SK-N-SH (cell line): ENCODE measurements around the gene KRTAP4-4. TPM values are rescaled to one million over a fixed set of nuclear protein-coding genes. Genes with fewer than 3 reads are reported as not detected.

Experiments
- CTCF ChIA-PET: fragments of 300-600, 350-600 bp; formaldehyde crosslinking; extraction: SDS; loops from one replicate; lab custom pipeline; 2021; lab: Yijun Ruan, JAX
- POLR2A ChIA-PET: fragments of 350-600 bp; sonication (Branson Sonifier 250); formaldehyde crosslinking; extraction: SDS; loops from one replicate; lab custom pipeline; 2020; ENCODE audit warnings: antibody characterized with exemption, inconsistent platforms; lab: Yijun Ruan, JAX
- DNase-seq: peaks from one replicate; pipeline ENCODE4 v3.0.0; 2012
- H2AFZ ChIP-seq: fragments of 200-600 bp; sonication (generic); 2 replicates; pipeline ENCODE4 v1.8.1; 2016; ENCODE audit warnings: antibody characterized with exemption, mild to moderate bottlenecking, low read depth
- H3F3A ChIP-seq: fragments of 200-600 bp; sonication (generic); replicated peaks from 2 replicates; pipeline ENCODE3; 2016; ENCODE audit warnings: antibody characterized with exemption, mild to moderate bottlenecking; ENCODE audit not compliant: insufficient read depth
- H3K27ac ChIP-seq, 2 experiments: fragments of 200-500 bp in 1 of 2; fragments of 200-600 bp in 1 of 2; sonication (Bioruptor generic) in 1 of 2; sonication (generic), shearing (Covaris generic) in 1 of 2; 2 replicates each; pipeline versions ENCODE4 v1.5.1 to v1.6.1; 2014 to 2016; ENCODE audit warnings: low read depth in 2 of 2, inconsistent platforms in 1 of 2, low read length in 1 of 2, mild to moderate bottlenecking in 1 of 2, mixed read lengths in 1 of 2
- H3K27me3 ChIP-seq: fragments of 200-600 bp; sonication (generic), shearing (Covaris generic); 2 replicates; pipeline ENCODE4 v1.6.1; 2016; ENCODE audit warnings: mixed run types; ENCODE audit not compliant: insufficient read depth
- H3K36me3 ChIP-seq, 2 experiments: fragments of 200-500 bp in 1 of 2; fragments of 200-600 bp in 1 of 2; sonication (Bioruptor generic) in 1 of 2; sonication (generic) in 1 of 2; replicated peaks in 1 of 2; 2 replicates each; pipeline versions ENCODE3 to v1.5.1; 2014 to 2016; ENCODE audit warnings: low read length in 1 of 2, mild to moderate bottlenecking in 1 of 2; ENCODE audit not compliant: insufficient read depth in 2 of 2, control insufficient read depth in 1 of 2
- H3K4me1 ChIP-seq, 2 experiments: fragments of 200-500 bp in 1 of 2; fragments of 200-600 bp in 1 of 2; sonication (Bioruptor generic) in 1 of 2; sonication (generic), shearing (Covaris generic) in 1 of 2; 2 replicates each; pipeline versions ENCODE4 v1.5.1 to v1.6.1; 2014 to 2016; ENCODE audit warnings: low read depth in 1 of 2, low read length in 1 of 2, mixed run types in 1 of 2; ENCODE audit not compliant: insufficient read depth in 2 of 2, control insufficient read depth in 1 of 2
- H3K4me2 ChIP-seq: fragments of 200-600 bp; sonication (generic), shearing (Covaris generic); 2 replicates; pipeline ENCODE4 v1.6.1; 2017; ENCODE audit warnings: mixed run types
- H3K4me3 ChIP-seq, 2 experiments: fragments of 200-500 bp in 1 of 2; fragments of 200-600 bp in 1 of 2; sonication (Bioruptor generic) in 1 of 2; sonication (generic), shearing (Covaris generic) in 1 of 2; 2 replicates each; pipeline versions ENCODE4 v1.5.1 to v1.8.1; 2014 to 2016; ENCODE audit warnings: low read depth in 2 of 2, inconsistent platforms in 1 of 2, low read length in 1 of 2, mild to moderate bottlenecking in 1 of 2, mixed read lengths in 1 of 2, moderate library complexity in 1 of 2
- H3K79me2 ChIP-seq: fragments of 200-600 bp; sonication (generic); 2 replicates; pipeline ENCODE4 v1.8.1; 2017; ENCODE audit warnings: mild to moderate bottlenecking; ENCODE audit not compliant: insufficient read depth
- H3K9ac ChIP-seq: fragments of 200-600 bp; sonication (generic); 2 replicates; pipeline ENCODE4 v1.6.1; 2017; ENCODE audit warnings: mixed run types
- H3K9me2 ChIP-seq: fragments of 200-600 bp; sonication (generic); 2 replicates; pipeline ENCODE4 v1.6.1; 2017; ENCODE audit warnings: mixed run types
- H3K9me3 ChIP-seq: fragments of 200-600 bp; sonication (generic); 2 replicates; pipeline ENCODE4 v1.6.1; 2017; ENCODE audit warnings: mixed run types, mild to moderate bottlenecking, moderate library complexity
- H4K20me1 ChIP-seq: fragments of 200-600 bp; sonication (generic); 2 replicates; pipeline ENCODE4 v1.6.1; 2017; ENCODE audit warnings: mild to moderate bottlenecking, mixed run types; ENCODE audit not compliant: insufficient read depth
- EP300 ChIP-seq, 2 experiments: IDR thresholded peaks; 2 replicates each; pipeline versions ENCODE4 v1.4.0 to v1.6.1; 2012; ENCODE audit warnings: borderline replicate concordance in 1 of 2, low read depth in 1 of 2, low read length in 1 of 2
- MEF2A ChIP-seq: IDR thresholded peaks from 2 replicates; pipeline ENCODE4 v1.4.0; 2012; ENCODE audit warnings: low read depth, borderline replicate concordance
- PBX3 ChIP-seq: IDR thresholded peaks from 2 replicates; pipeline ENCODE4; 2012
- RXRA ChIP-seq: IDR thresholded peaks from 2 replicates; pipeline ENCODE4 v1.4.0; 2012; ENCODE audit warnings: low read depth, mild to moderate bottlenecking, borderline replicate concordance
- SMC3 ChIP-seq: IDR thresholded peaks from 2 replicates; pipeline ENCODE4 v1.6.1; 2012; ENCODE audit warnings: low read depth, low read length, improper control_type of control experiment
- USF1 ChIP-seq: IDR thresholded peaks from 2 replicates; pipeline ENCODE4 v1.4.0; 2012; ENCODE audit warnings: low read depth, borderline replicate concordance
- USF2 ChIP-seq: fragments of 150-350 bp; IDR thresholded peaks from 2 replicates; pipeline ENCODE4 v1.6.1; 2017; ENCODE audit warnings: antibody characterized with exemption, low read length, low read depth, borderline replicate concordance
- WGBS: methylation state at CpG from one replicate; pipeline ENCODE4 v1.1.6; 2017; ENCODE audit warnings: low lambda C conversion rate; 5-methylcytosine and 5-hydroxymethylcytosine counted together
- polyA plus RNA-seq, 3 experiments: library from polyadenylated mRNA; depleted of rRNA; stranded (reverse); fragments of >200 nt; gene quantifications; 2 replicates each; pipeline ENCODE4 v1.2.3, GENCODE V29; 2012
- small RNA-seq, 7 experiments: library from RNA; depleted of rRNA; stranded (forward); fragments of <200 nt; gene quantifications; one replicate each; pipeline ENCODE3, GENCODE V24; 2012

KRTAP4-4 gene
- polyA plus RNA-seq, 1 of the 3 experiments (the other 2 are of a cell fraction) = not detected

GRCh38 chr17:41111151-41111885 lies 49.2 kb downstream of the KRTAP4-4 start:
- Histone ChIP-seq H3K4me2 (no peak overlapping the region), H4K20me1 (no peaks in the 10 kb centered on the region), H3K9me3 (peaks cover 9% of the 10 kb centered on the region; the same call in 1 of the 2 replicates), H3K27ac (no peak overlapping the region), H3K36me3 (no peaks in the 10 kb centered on the region), H3F3A (no peaks in the 10 kb centered on the region), H3K4me3 (no peak overlapping the region), H3K9me2 (no peaks in the 10 kb centered on the region), H3K27me3 (no peaks in the 10 kb centered on the region; the same call in 1 of the 2 replicates), H3K4me1 (no peaks in the 10 kb centered on the region), H3K79me2 (no peaks in the 10 kb centered on the region), H2AFZ (no peak overlapping the region), H3K9ac (no peak overlapping the region)
- POLR2A ChIA-PET = no interaction called here
- WGBS = 12% methylated on average over 2 of the region's 2 CpGs
- CTCF ChIA-PET = interaction anchor here (1.9 kb wide), 1 partner anchor 438 kb away, joined by 5 read pairs; no protein-coding TSS in a partner anchor
- no peak for DNase-seq
- TF ChIP-seq USF1 (no peak), RXRA (no peak), PBX3 (no peak), SMC3 (no peak), USF2 (no peak), EP300 (IDR thresholded peaks at IDR 0.05; ENCODE audit: borderline replicate concordance in 1 of 2, low read depth in 1 of 2, low read length in 1 of 2) (no peak), MEF2A (no peak)
- TF ChIP-seq, all 33 proteins: peak for 0

Small RNAs within 50 kb of the gene (small RNA-seq; reads per million reads assigned to genes)
- gene KRTAP4-17P = 0 reads per million in 7 experiments

Other genes with a start within 250 kb of the KRTAP4-4 start
- gene KRT23, start 223.1 kb downstream of the KRTAP4-4 start, polyA plus RNA-seq (2012; rRNA removed) = not detected in 2 replicates
- gene KRT39, start 193.8 kb downstream of the KRTAP4-4 start, polyA plus RNA-seq (2012; rRNA removed) = not detected in 2 replicates
- not detected in 2 replicates for gene KRT40, start 176.4 kb downstream of the KRTAP4-4 start, polyA plus RNA-seq (2012; rRNA removed)
- gene KRTAP3-3, start 166.6 kb downstream of the KRTAP4-4 start, polyA plus RNA-seq (2012; rRNA removed) = not detected in 2 replicates
- not detected in 2 replicates for gene KRTAP3-2, start 160.8 kb downstream of the KRTAP4-4 start, polyA plus RNA-seq (2012; rRNA removed)
- not detected in 2 replicates for gene KRTAP3-1, start 151.6 kb downstream of the KRTAP4-4 start, polyA plus RNA-seq (2012; rRNA removed)
- not detected in 2 replicates for gene KRTAP1-5, start 133.5 kb downstream of the KRTAP4-4 start, polyA plus RNA-seq (2012; rRNA removed)
- not detected in 2 replicates for gene KRTAP1-4, start 130.6 kb downstream of the KRTAP4-4 start, polyA plus RNA-seq (2012; rRNA removed)
- gene KRTAP1-3, start 125.9 kb downstream of the KRTAP4-4 start, polyA plus RNA-seq (2012; rRNA removed) = not detected in 2 replicates
- gene KRTAP1-1, start 119.3 kb downstream of the KRTAP4-4 start, polyA plus RNA-seq (2012; rRNA removed) = not detected in 2 replicates
- gene KRTAP2-1, start 113.4 kb downstream of the KRTAP4-4 start, polyA plus RNA-seq (2012; rRNA removed) = not detected in 2 replicates
- gene KRTAP2-2, start 105.5 kb downstream of the KRTAP4-4 start, polyA plus RNA-seq (2012; rRNA removed) = not detected in 2 replicates
- 0.36 and 0.39 TPM in 2 replicates for gene KRTAP2-3, start 100.6 kb downstream of the KRTAP4-4 start, polyA plus RNA-seq (2012; rRNA removed)
- not detected in 2 replicates for gene KRTAP2-4, start 94.9 kb downstream of the KRTAP4-4 start, polyA plus RNA-seq (2012; rRNA removed)
- not detected in 2 replicates for gene KRTAP4-7, start 76.6 kb downstream of the KRTAP4-4 start, polyA plus RNA-seq (2012; rRNA removed)
- gene KRTAP4-8, start 62.6 kb downstream of the KRTAP4-4 start, polyA plus RNA-seq (2012; rRNA removed) = not detected in 2 replicates
- gene KRTAP4-16, start 58.5 kb downstream of the KRTAP4-4 start, polyA plus RNA-seq (2012; rRNA removed) = not detected in 2 replicates
- gene KRTAP4-9, start 55.4 kb downstream of the KRTAP4-4 start, polyA plus RNA-seq (2012; rRNA removed) = not detected in 2 replicates
- not detected in 2 replicates for gene KRTAP4-11, start 42.4 kb downstream of the KRTAP4-4 start, polyA plus RNA-seq (2012; rRNA removed)
- not detected in 2 replicates for gene KRTAP4-12, start 36.6 kb downstream of the KRTAP4-4 start, polyA plus RNA-seq (2012; rRNA removed)
- gene KRTAP4-6, start 20.2 kb downstream of the KRTAP4-4 start, polyA plus RNA-seq (2012; rRNA removed) = not detected in 2 replicates
- gene KRTAP4-5, start 10.9 kb downstream of the KRTAP4-4 start, polyA plus RNA-seq (2012; rRNA removed) = not detected in 2 replicates
- not detected in 2 replicates for gene KRTAP4-3, start 7.5 kb upstream of the KRTAP4-4 start, polyA plus RNA-seq (2012; rRNA removed)
- gene KRTAP4-2, start 17.5 kb upstream of the KRTAP4-4 start, polyA plus RNA-seq (2012; rRNA removed) = not detected in 2 replicates
- gene KRTAP4-1, start 24.2 kb upstream of the KRTAP4-4 start, polyA plus RNA-seq (2012; rRNA removed) = not detected in 2 replicates
- not detected in 2 replicates for gene KRTAP9-1, start 29.1 kb upstream of the KRTAP4-4 start, polyA plus RNA-seq (2012; rRNA removed)
- gene KRTAP9-2, start 65.9 kb upstream of the KRTAP4-4 start, polyA plus RNA-seq (2012; rRNA removed) = not detected in 2 replicates
- gene KRTAP9-3, start 71.7 kb upstream of the KRTAP4-4 start, polyA plus RNA-seq (2012; rRNA removed) = not detected in 2 replicates
- gene KRTAP9-8, start 77.3 kb upstream of the KRTAP4-4 start, polyA plus RNA-seq (2012; rRNA removed) = not detected in 2 replicates
- gene KRTAP9-4, start 88.9 kb upstream of the KRTAP4-4 start, polyA plus RNA-seq (2012; rRNA removed) = not detected in 2 replicates
- not detected in 2 replicates for gene KRTAP9-9, start 94.6 kb upstream of the KRTAP4-4 start, polyA plus RNA-seq (2012; rRNA removed)
- not detected in 2 replicates for gene KRTAP9-6, start 104.6 kb upstream of the KRTAP4-4 start, polyA plus RNA-seq (2012; rRNA removed)
- not detected in 2 replicates for gene KRTAP9-7, start 115.0 kb upstream of the KRTAP4-4 start, polyA plus RNA-seq (2012; rRNA removed)
- gene KRTAP29-1, start 142.1 kb upstream of the KRTAP4-4 start, polyA plus RNA-seq (2012; rRNA removed) = not detected in 2 replicates
- not detected in 2 replicates for gene KRTAP16-1, start 148.6 kb upstream of the KRTAP4-4 start, polyA plus RNA-seq (2012; rRNA removed)
- not detected in 2 replicates for gene KRTAP17-1, start 155.0 kb upstream of the KRTAP4-4 start, polyA plus RNA-seq (2012; rRNA removed)
- not detected in 2 replicates for gene KRT33A, start 190.1 kb upstream of the KRTAP4-4 start, polyA plus RNA-seq (2012; rRNA removed)
- 0.08 TPM in 1 of 2 replicates, not detected in the other for gene KRT33B, start 209.1 kb upstream of the KRTAP4-4 start, polyA plus RNA-seq (2012; rRNA removed)
- 0.05 and 0.08 TPM in 2 replicates for gene KRT34, start 221.6 kb upstream of the KRTAP4-4 start, polyA plus RNA-seq (2012; rRNA removed)
- 0.03 TPM in 1 of 2 replicates, not detected in the other for gene KRT31, start 236.9 kb upstream of the KRTAP4-4 start, polyA plus RNA-seq (2012; rRNA removed)